Activated T-cell treated with anti-CD3 and anti-CD28 coated beads, Interleukin-2, amount 50 U/mL, for 72 hours (primary cell): Measurements from ENCODE around the gene CRNKL1. TPM values are rescaled to one million over a fixed set of nuclear protein-coding genes. Genes with fewer than 3 reads are reported as not detected.

ENCODE experiments used
- ATAC-seq, 2 donors: fragments of 150-1000 bp; cut with Tn5 transposase; replicated peaks in 1 of 2; 2 replicates each; pipeline ENCODE4 v1.10.0; 2021; ENCODE audit warnings: moderate library complexity in 2 of 2, mild to moderate bottlenecking in 1 of 2
- DNase-seq, 2 donors: peaks; one replicate each; pipeline ENCODE4 v3.0.0; 2021 to 2022; ENCODE audit warnings: mixed read lengths in 1 of 2
- H3K27ac Mint-ChIP-seq: one replicate; pipeline ENCODE4 v1.8.0; 2022; ENCODE audit warnings: mild to moderate bottlenecking, moderate library complexity, mixed read lengths
- H3K27me3 Mint-ChIP-seq: one replicate; pipeline ENCODE4 v1.8.0; 2022; ENCODE audit warnings: low read depth, mixed read lengths
- H3K36me3 Mint-ChIP-seq, 2 donors: one replicate each; pipeline ENCODE4 v1.8.0; 2022; ENCODE audit warnings: mixed read lengths in 2 of 2, mild to moderate bottlenecking in 1 of 2; ENCODE audit not compliant: insufficient read depth in 2 of 2
- H3K4me1 Mint-ChIP-seq: one replicate; pipeline ENCODE4 v1.8.0; 2022; ENCODE audit warnings: low read depth, mixed read lengths
- H3K4me3 Mint-ChIP-seq, 2 donors: one replicate each; pipeline ENCODE4 v1.8.0; 2022; ENCODE audit warnings: mild to moderate bottlenecking in 2 of 2, mixed read lengths in 2 of 2, moderate library complexity in 2 of 2
- H3K9me3 Mint-ChIP-seq, 2 donors: one replicate each; pipeline ENCODE4 v1.8.0; 2022; ENCODE audit warnings: mixed read lengths in 2 of 2
- total RNA-seq, 2 donors: library from RNA; stranded (reverse); gene quantifications; one replicate each; pipeline ENCODE4 v1.2.3, GENCODE V29; 2022

The CRNKL1 gene
- total RNA-seq, 2 donors from 2014 or later: 22.3 to 27.9 TPM

DNA sequence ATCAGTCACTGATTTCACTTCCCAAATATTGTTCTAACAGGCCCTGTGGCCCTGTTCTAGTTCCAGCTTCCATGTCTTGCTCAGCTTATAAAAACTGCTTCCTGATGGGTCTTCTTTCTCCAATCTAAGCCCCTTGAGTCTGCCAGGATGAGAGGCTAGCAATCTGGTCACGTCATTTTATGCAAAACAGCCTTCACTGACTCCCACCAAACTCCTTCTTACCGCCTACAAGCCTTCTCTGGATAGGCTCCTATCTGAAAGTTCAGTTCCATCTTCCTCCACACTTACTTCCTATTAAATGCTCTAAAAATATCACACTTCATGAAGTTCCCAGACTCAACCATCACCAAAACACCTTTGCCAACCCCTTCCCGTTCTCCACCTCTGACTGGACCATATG, 15.5 kb downstream of the CRNKL1 start:
- peaks cover 7 to 28% of the 10 kb centered on the region in 2 donors for H3K36me3 Mint-ChIP-seq
- no peaks in the 10 kb centered on the region for H3K27me3 Mint-ChIP-seq
- H3K9me3 Mint-ChIP-seq: no peaks in the 10 kb centered on the region
- H3K4me3 Mint-ChIP-seq: no peak overlapping the region
- peak overlapping the region; percentile 12 for H3K27ac Mint-ChIP-seq
- ATAC-seq (no peak), DNase-seq (no peak)
- H3K4me1 Mint-ChIP-seq: no peaks in the 10 kb centered on the region

- Mint-ChIP-seq H3K4me1 (no peaks in the 10 kb centered on the region), H3K27me3 (no peaks in the 10 kb centered on the region), H3K9me3 (no peaks in the 10 kb centered on the region), H3K36me3 (peaks cover 5 to 28% of the 10 kb centered on the region in 2 donors), H3K27ac (no peak overlapping the region), H3K4me3 (no peak overlapping the region)
- DNase-seq (no peak), ATAC-seq (no peak)
Observed at GRCh38 chr20:20034486-20034885, 17.8 kb downstream of the CRNKL1 start.

GRCh38 chr20:20031790-20032189, 20.5 kb downstream of the CRNKL1 start:
- Mint-ChIP-seq H3K9me3 (no peaks in the 10 kb centered on the region), H3K4me3 (no peak overlapping the region), H3K27ac (peak overlapping the region; percentile 86), H3K36me3 (peaks cover 2 to 22% of the 10 kb centered on the region in 2 donors), H3K4me1 (no peaks in the 10 kb centered on the region), H3K27me3 (no peaks in the 10 kb centered on the region)
- DNase-seq (no peak), ATAC-seq (no peak)

DNA sequence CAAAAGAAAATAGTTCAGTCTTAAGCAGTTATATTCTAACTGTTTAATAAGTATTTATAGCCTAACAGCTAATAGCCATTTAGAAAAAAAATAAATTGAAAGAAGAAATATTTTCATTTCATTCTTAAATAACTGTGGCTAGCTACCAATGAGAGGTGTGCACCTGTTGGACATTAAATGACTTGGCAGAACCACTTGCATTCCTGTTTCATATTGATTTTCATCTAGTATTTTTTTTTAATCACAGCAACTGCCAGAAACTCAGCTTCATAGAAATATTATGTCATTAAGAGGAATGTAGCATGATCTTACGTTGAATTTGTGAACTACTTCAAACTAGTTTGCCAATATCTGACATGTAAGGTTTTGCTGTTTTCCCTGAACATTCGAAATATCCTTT, 25.0 kb downstream of the CRNKL1 start:
- ATAC-seq (no peak), DNase-seq (no peak)
- Mint-ChIP-seq H3K27me3 (no peaks in the 10 kb centered on the region), H3K4me1 (peaks cover 13% of the 10 kb centered on the region), H3K36me3 (peaks cover 2 to 12% of the 10 kb centered on the region in 2 donors), H3K27ac (peak overlapping the region; percentile 46), H3K4me3 (no peak overlapping the region), H3K9me3 (no peaks in the 10 kb centered on the region)

DNA sequence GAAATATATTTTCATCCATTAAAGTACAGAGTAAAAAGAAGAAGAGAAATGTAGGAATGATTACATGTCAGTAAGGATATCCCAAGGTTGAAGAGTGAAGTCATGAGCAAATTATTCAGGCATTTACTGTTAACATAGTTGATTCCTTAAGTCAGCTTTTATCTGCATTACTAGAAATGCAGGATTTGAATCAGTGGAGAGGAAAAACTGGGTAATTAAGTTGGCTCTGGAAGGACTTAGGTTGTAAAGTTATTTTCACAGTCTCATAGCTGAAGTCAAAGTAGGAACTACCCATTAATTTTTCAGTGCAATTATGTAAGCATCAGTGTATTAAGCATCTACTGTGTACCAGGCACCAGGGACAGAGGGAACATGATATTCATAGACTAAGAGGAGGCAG, 27.3 kb downstream of the CRNKL1 start:
- peaks cover 2 to 9% of the 10 kb centered on the region in 2 donors for H3K36me3 Mint-ChIP-seq
- no peak overlapping the region for H3K4me3 Mint-ChIP-seq
- DNase-seq (no peak), ATAC-seq (no peak)
- no peaks in the 10 kb centered on the region for H3K9me3 Mint-ChIP-seq
- peak overlapping the region; percentile 82 for H3K27ac Mint-ChIP-seq
- H3K4me1 Mint-ChIP-seq: peaks cover 36% of the 10 kb centered on the region
- no peaks in the 10 kb centered on the region for H3K27me3 Mint-ChIP-seq

GRCh38 chr20:20023395-20023794, 28.9 kb downstream of the CRNKL1 start:
- peak overlapping the region; percentile 79 for H3K27ac Mint-ChIP-seq
- H3K27me3 Mint-ChIP-seq: no peaks in the 10 kb centered on the region
- peaks cover 52% of the 10 kb centered on the region for H3K4me1 Mint-ChIP-seq
- H3K9me3 Mint-ChIP-seq: no peaks in the 10 kb centered on the region
- ATAC-seq: no peak
- DNase-seq: no peak
- no peak overlapping the region for H3K4me3 Mint-ChIP-seq
- peaks cover 2 to 8% of the 10 kb centered on the region in 2 donors for H3K36me3 Mint-ChIP-seq

GRCh38 chr20:20022498-20022897, 29.8 kb downstream of the CRNKL1 start:
- Mint-ChIP-seq H3K36me3 (peaks cover 2 to 12% of the 10 kb centered on the region in 2 donors), H3K27ac (peak overlapping the region; percentile 62), H3K4me1 (peaks cover 58% of the 10 kb centered on the region), H3K27me3 (no peaks in the 10 kb centered on the region), H3K9me3 (no peaks in the 10 kb centered on the region), H3K4me3 (peak overlapping the region in 1 of 2 donors; percentile 59)
- DNase-seq (peak in 1 of 2 donors; percentile 15), ATAC-seq (peak; percentile 49 to 64)

DNA sequence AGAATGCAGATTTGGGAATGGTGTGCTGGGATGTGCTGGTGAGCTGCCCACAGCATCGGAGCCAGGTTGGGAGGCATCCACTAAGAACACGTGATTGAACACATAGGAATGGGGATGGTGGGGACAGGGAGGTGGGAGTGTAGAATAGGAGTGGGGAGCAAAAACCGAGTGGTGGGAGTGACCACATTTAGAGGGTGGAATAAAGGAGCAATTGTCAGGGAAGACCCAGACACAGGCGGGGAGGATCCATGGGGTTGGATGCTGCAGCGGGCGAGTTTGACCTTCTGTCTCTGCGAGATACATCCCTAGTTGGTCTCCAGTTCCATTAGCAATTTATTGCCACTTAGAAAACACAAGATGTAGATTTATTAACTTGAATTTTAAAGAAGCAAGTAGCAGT, 30.4 kb downstream of the CRNKL1 start:
- peaks cover under 1 to 12% of the 10 kb centered on the region in 2 donors for H3K36me3 Mint-ChIP-seq
- no peak for DNase-seq
- H3K27ac Mint-ChIP-seq: peak overlapping the region; percentile 62
- peak overlapping the region; percentile 39 to 59 for H3K4me3 Mint-ChIP-seq
- peaks cover 62% of the 10 kb centered on the region for H3K4me1 Mint-ChIP-seq
- H3K9me3 Mint-ChIP-seq: no peaks in the 10 kb centered on the region
- ATAC-seq: no peak
- H3K27me3 Mint-ChIP-seq: no peaks in the 10 kb centered on the region

- Mint-ChIP-seq H3K27me3 (no peaks in the 10 kb centered on the region), H3K36me3 (peaks cover 0 to 11% of the 10 kb centered on the region in 2 donors), H3K9me3 (no peaks in the 10 kb centered on the region), H3K27ac (peak overlapping the region; percentile 62), H3K4me1 (peaks cover 64% of the 10 kb centered on the region), H3K4me3 (peak overlapping the region; percentile 56 to 57)
- ATAC-seq: no peak
- no peak for DNase-seq
Observed at GRCh38 chr20:20020908-20021307, 31.4 kb downstream of the CRNKL1 start.

- Mint-ChIP-seq H3K4me3 (peak overlapping the region; percentile 87 to 88), H3K36me3 (peaks cover 0 to 11% of the 10 kb centered on the region in 2 donors), H3K27me3 (no peaks in the 10 kb centered on the region), H3K9me3 (no peaks in the 10 kb centered on the region), H3K27ac (peak overlapping the region; percentile 59), H3K4me1 (peaks cover 69% of the 10 kb centered on the region)
- no peak for DNase-seq
- no peak for ATAC-seq
Observed at GRCh38 chr20:20019123-20019522, 33.1 kb downstream of the CRNKL1 start.

- no peaks in the 10 kb centered on the region for H3K9me3 Mint-ChIP-seq
- H3K27me3 Mint-ChIP-seq: no peaks in the 10 kb centered on the region
- H3K4me3 Mint-ChIP-seq: peak overlapping the region; percentile 87 to 88
- H3K27ac Mint-ChIP-seq: peak overlapping the region; percentile 89
- ATAC-seq (no peak), DNase-seq (no peak)
- H3K36me3 Mint-ChIP-seq: peaks cover 0 to 11% of the 10 kb centered on the region in 2 donors
- peaks cover 69% of the 10 kb centered on the region for H3K4me1 Mint-ChIP-seq
Observed at GRCh38 chr20:20018366-20018765, 33.9 kb downstream of the CRNKL1 start.

- peak overlapping the region; percentile 87 to 88 for H3K4me3 Mint-ChIP-seq
- peak overlapping the region; percentile 89 for H3K27ac Mint-ChIP-seq
- no peaks in the 10 kb centered on the region for H3K9me3 Mint-ChIP-seq
- H3K4me1 Mint-ChIP-seq: peaks cover 68% of the 10 kb centered on the region
- no peaks in the 10 kb centered on the region for H3K27me3 Mint-ChIP-seq
- H3K36me3 Mint-ChIP-seq: peaks cover 0 to 11% of the 10 kb centered on the region in 2 donors
- peak; percentile 3 to 19 for ATAC-seq
- DNase-seq: peak in 1 of 2 donors; percentile 19
Observed at GRCh38 chr20:20017844-20018185, 34.5 kb downstream of the CRNKL1 start.

DNA sequence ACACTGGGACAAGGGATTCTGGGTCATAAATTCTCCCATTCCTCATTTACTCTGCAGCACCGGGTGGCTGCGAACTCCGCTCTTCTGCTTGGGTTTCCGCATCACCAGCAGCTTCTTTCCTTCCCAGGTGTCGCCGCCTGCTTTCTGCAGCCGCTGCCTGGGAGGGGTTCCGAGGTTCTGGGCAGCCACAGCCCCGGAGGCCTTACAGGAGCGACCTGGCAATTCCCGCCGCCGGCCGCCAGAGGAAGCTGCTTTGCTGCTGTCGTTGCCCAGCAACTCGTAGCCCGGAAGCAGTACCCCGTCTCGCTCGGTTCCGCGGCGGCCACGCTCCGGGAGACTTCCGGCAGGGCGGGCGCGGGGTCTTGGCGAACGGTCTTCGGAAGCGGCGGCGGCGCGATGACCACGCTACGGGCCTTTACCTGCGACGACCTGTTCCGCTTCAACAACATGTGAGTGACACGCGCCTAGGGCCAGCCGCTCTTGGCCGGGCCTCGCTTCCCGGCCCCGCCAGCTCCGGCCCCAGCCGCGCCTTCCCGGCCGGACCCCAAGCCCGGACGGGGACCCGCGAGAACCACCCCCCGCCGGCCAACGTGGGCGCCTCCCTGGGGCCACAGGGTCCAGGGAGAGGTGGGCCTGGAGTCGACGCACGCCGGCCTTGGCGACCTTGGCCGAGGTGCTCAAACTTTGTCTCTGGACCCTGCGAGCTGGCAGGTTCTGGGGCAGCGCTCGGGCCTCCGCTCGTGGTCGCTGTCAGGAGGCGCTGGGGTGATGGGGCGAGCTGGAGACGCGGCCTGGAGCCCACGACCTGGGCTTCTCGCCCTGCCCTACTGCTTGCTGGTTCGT, 35.0 kb downstream of the CRNKL1 start, which contains the start of gene NAA20:
Gene NAA20, plus strand, starts transcription at position 362 of the 843 bp plus-strand sequence. Its CDS starts 35 bp downstream, at position 397.
- H3K27me3 Mint-ChIP-seq: no peaks in the 10 kb centered on the region
- H3K4me3 Mint-ChIP-seq: peak within 1 kb of the TSS; percentile 87 to 88
- ATAC-seq (peak; percentile 97 to 99), DNase-seq (peak; percentile 93 to 95)
- peaks cover 62% of the 10 kb centered on the region for H3K4me1 Mint-ChIP-seq
- H3K36me3 Mint-ChIP-seq: peaks cover 0 to 11% of the 10 kb centered on the region in 2 donors
- H3K9me3 Mint-ChIP-seq: no peaks in the 10 kb centered on the region
- H3K27ac Mint-ChIP-seq: peak within 1 kb of the TSS; percentile 89
